GM18519 (cell line): ENCODE measurements around the gene KNSTRN.

Experiments
- ATAC-seq: cut with Tn5 transposase; IDR thresholded peaks from one replicate; pipeline ENCODE4 v1.9.1; 2021; ENCODE audit warnings: mild to moderate bottlenecking, moderate library complexity; ENCODE audit not compliant: unreplicated experiment, low FRiP score

KNSTRN gene

GRCh38 chr15:40425681-40426080, 43.2 kb downstream of the KNSTRN start:
- no peak for ATAC-seq

DNA sequence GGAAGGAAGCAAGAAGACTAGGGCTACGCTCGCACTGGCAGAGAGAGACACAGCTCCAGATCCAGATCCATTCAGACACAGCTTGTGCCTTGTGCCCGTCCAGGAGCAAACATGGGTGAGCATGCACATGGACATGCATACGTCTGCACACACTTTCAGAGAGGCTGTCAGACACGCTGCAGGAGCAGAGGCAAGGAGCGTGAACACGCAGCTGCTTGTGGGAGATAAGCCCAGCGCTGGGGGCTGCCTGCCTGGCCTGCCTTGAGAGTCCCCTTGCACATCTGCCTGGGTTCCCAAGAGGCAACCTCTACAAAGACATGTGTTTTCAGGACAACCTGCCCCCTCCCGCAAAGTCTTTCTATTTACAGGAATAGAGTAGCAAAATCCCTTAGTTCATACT, 44.7 kb downstream of the KNSTRN start:
- no peak for ATAC-seq

GRCh38 chr15:40428185-40428584, 45.7 kb downstream of the KNSTRN start:
- no peak for ATAC-seq

GRCh38 chr15:40429068-40429710, 46.7 kb downstream of the KNSTRN start:
- ATAC-seq = no peak

GRCh38 chr15:40430271-40430805, 47.8 kb downstream of the KNSTRN start:
- no peak for ATAC-seq

DNA sequence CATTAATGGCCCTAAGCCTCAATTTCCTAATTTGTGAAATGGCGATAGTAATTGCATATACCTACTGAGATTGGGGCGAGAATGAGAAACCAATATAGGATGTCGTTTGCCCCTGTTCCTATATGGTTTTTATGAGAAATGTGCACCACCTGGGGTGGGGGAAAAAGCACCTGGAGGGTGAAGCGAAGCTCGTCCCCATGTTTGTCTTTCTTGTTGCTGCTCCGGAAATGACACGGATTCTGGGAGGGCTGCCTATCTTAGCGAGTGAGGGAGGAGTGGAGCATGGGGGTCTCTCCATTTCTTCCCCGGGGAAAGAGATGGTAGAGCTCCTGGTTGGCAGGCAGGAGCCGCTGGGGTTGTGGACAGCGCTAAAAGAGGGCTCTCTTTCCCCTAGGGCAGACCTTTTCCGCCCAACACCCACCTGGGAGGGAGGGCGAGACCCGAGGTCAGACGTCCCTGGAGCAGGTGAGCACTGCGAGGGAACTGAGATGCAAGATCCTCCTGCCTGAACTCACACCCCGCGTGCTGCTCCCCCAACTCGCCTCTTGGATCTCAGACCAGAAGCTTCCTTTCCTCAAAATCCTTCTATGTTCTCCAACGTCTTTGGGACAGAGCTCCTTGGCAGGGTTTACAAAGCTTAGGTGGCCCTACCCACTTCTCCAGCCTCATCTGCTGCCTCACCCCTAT, 52.6 kb downstream of the KNSTRN start:
- no peak for ATAC-seq

- ATAC-seq = no peak
Observed at GRCh38 chr15:40435710-40436089, 53.2 kb downstream of the KNSTRN start.

DNA sequence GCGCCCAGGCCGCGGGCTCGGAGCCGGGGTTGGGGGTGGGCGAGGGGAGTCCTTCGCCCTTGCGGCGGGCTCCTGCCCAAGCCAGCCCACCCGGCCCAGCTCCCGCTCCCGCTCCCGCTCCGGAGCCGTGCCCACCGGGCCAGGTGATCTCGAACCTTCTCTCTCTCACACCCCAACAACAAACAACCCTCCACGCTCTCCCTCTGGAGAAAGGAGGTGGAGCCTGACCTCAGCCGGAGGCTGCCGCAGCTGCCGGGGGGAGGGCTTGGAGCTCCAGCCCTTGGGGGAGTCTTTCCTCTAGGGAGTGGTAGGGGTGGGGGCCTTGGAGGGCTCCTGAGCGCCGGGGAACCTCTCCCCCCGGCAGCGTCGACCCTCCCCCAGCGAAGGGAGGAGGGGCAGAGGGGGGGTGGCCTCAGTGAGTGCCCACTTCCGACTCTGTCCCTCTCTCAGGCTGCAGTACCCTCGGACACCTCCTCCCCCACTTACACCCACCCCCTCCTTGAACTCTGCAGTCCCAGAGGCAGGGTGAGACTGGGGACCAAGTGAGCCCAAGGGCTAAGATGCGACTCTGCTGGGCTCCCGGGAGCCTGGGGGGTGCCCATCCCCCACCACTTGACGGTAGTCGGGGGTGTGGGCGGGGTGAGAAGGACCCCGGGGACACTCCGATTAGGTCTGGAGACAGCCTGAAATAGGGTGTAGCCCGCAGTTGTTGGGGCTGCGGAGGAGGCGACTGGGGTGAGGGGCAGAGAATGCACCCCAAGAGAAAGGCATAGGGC, 53.8 kb downstream of the KNSTRN start:
- ATAC-seq = no peak

GRCh38 chr15:40436892-40437751, 54.6 kb downstream of the KNSTRN start:
- no peak for ATAC-seq

DNA sequence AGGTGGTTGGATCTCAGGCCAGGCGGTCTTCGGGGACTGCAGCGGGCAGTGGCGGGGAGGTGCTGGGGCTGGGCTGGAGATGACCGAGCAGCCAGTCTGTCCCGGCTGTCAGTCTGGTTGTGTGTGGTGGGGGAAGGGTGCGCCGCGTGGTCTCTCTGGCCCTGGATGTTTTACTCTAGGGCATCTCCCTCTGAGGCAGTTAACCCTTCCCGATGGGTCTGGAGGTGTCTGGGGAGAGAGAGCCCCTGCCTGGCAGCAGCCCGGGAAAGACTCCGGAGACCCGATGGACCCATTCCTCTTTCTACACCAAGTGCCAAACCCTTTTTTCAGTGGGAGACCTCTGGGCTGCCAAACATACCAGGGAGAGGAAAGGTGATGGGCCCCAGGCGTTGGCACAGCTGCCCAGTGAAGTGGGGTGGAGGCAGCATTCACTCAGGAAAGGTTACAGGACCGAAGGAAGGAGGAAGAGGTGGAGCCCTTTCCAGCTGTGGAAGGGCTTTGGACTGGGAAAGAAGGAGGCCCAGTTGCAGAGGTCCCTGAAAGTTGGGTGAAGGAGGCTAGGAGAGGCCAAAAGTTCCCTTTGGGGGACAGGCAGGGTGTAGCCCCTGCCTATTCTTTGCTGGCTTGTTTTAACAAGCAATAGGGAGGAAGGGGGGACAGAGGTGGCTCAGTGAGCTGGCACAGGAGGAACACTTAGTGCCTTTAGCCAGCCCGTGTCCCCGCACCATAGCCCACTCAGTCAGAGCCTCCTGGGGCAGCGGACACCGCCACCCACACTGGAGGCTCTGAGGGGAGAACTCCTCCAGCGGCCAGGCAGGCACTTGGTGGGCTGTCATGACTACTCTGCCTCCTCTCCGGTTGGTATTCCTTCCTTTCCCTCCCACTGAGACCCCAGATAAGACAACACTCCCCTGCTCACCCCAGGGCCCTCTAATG, 55.5 kb downstream of the KNSTRN start:
- no peak for ATAC-seq

DNA sequence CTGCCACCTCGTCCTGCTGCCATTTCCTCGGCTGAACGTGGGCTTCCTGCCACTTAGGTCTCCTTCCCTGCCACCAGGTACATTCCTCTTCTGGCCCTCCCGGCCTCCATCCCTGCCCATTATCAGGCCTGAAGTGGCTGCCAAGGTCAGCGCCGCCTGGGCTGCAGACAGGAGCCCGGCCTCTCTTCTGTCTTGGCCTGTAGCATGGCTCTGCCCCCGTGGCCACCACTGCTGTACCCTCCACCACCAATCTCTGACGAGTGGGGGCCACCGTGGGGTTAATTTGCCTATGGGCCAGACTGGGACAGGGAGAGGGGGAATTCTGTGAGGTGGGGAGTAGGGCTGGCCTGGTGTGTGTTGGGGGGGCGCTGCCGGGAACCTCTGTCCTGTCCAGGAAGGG, 56.2 kb downstream of the KNSTRN start:
- ATAC-seq = no peak

GRCh38 chr15:40439461-40439959, 57.0 kb downstream of the KNSTRN start:
- ATAC-seq = no peak

- no peak for ATAC-seq
Observed at GRCh38 chr15:40439960-40440742, 57.6 kb downstream of the KNSTRN start.

DNA sequence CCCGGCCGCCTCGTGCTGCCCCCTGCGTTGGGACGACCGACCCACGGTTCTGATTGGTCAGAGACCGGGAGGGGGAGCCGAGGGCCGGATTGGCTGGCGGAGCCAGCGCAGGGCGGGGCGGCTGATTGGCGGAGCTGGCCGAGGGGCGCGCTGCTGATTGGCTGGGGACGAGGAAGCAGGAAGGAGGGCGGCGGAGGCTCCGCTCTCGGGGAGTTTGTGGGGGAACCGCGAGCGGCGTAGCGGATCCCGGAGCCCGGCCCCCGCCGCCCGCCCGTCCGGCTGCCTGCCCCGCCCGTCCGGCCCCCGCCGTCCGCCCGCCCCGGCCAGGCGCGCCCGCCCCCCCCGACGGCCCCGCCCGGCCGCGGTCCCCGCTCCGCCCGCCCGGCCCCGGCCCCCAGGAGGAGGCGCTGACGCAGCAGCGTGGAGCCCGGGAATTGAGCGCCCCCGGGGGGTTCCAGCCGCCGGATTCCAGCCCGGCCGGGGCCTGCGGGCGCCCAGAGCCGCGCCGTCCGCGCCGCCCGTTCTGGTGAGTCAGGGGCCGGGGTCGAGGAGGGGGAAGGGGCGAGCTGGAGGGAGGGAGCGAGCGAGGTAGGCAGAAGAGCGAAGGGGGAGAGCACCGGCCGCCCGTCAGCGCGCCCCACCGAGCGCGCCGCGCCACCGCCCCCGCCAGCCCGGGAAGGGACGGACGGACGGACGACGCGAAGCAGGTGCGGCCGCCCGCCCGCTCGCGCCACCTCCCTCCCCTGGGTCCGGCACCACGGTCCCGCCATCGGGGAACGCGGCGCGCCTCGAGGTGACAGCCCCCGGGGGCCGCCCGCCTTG, 58.4 kb downstream of the KNSTRN start, which contains the start of gene BAHD1:
BAHD1 (plus strand) TSS at position 211 of the 822 bp plus-strand sequence. CDS start 17,512 bp downstream, outside the sequence.
- peak; percentile 66 for ATAC-seq

GRCh38 chr15:40441565-40442531, 59.3 kb downstream of the KNSTRN start:
- ATAC-seq = no peak

GRCh38 chr15:40443255-40443654, 60.7 kb downstream of the KNSTRN start:
- no peak for ATAC-seq
